ENCODE results near the gene NPR3.

GRCh38 chr5:32686799-32687498, 24.2 kb upstream of the NPR3 start:
- TF ChIP-seq CTCF (IDR thresholded peaks at IDR 0.05; ENCODE audit: extremely low read depth in 1 of 2, insufficient read depth in 1 of 2, low read depth in 1 of 2, low read length in 2 of 2) = no peak
- no peak for TF ChIP-seq MYC (IDR thresholded peaks at IDR 0.05; ENCODE audit: low read depth, low read length)
- no peak for TF ChIP-seq JUN (IDR thresholded peaks at IDR 0.05; ENCODE audit: borderline replicate concordance, insufficient read depth, insufficient read length, low read depth)
- no peak for TF ChIP-seq EZH2 (IDR thresholded peaks at IDR 0.05; ENCODE audit: borderline replicate concordance, low read depth, low read length, severe bottlenecking)
- no peak for TF ChIP-seq POLR2AphosphoS5 (IDR thresholded peaks at IDR 0.05; ENCODE audit: insufficient read depth, low read depth, low read length)
- TF ChIP-seq POLR2A (IDR thresholded peaks at IDR 0.05; ENCODE audit: low read depth, low read length) = no peak
- no peak for TF ChIP-seq MAX (IDR thresholded peaks at IDR 0.05; ENCODE audit: insufficient read depth, insufficient read length)
- no peak for TF ChIP-seq GATA2 (IDR thresholded peaks at IDR 0.05; ENCODE audit: insufficient read depth, insufficient read length, low read depth, low read length)

Measured in endothelial cell of umbilical vein (primary cell).